ENCODE measurements around the gene ZCWPW2. TPM values are rescaled to one million over a fixed set of nuclear protein-coding genes. Genes with fewer than 3 reads are reported as not detected.

ZCWPW2 gene, protein sequence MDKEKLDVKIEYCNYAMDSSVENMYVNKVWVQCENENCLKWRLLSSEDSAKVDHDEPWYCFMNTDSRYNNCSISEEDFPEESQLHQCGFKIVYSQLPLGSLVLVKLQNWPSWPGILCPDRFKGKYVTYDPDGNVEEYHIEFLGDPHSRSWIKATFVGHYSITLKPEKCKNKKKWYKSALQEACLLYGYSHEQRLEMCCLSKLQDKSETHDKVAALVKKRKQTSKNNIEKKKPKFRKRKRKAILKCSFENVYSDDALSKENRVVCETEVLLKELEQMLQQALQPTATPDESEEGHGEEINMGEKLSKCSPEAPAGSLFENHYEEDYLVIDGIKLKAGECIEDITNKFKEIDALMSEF
- total RNA-seq, result 1 to 10 TPM in 1 of 2 donors, under 1 TPM in 1; 0.32 to 1.0 TPM

DNA sequence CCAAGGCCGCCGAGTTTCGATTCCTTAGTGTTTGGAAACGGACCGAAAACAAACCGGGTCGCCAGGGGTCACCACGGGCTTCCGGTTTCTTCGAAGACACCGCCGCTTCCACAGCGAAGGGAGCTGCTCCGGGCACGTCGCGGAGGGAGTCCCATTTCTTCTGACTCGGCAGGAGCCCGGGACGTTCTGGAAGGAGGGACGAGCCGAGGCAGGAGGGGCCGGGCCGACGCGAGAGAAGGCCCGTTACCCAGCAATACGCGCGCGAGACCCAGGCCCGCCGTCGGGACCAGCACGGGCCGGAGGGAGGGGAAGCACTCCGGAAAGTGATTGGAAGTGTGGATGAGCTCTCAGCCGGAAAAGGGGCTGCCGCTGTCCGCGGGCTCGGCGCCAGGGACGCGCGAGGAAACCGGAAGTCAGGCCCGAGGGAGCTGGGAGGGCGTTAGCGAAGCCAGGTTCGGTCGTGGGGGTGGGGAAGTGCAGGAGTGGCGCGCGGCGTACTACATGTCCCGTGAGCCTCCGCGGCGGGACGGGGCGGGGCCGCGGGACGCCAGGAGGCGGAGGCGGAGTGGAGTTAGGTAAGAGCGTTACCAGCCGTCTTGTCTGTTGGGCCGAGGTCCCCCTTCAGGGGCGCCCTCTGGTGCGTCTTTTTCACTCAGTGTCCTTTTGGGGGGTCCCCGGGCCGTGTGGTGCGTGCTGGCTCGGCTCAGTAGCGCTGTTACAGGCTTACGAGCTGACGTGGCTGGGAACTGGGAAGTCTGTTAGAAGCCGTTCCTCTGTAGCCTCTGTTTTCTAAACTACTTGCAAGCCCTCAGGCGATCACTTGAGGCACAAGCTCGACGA lies at the start of gene ZCWPW2, which contains the start of gene AZI2:
Gene ZCWPW2 (plus strand): TSS at position 93 of the 840 bp plus-strand sequence. CDS start 64,348 bp downstream, outside the sequence.
Gene AZI2 (minus strand): TSS at position 196 of the 840 bp plus-strand sequence. CDS start 8,207 bp downstream, outside the sequence.
- TF ChIP-seq, protein P1, sequence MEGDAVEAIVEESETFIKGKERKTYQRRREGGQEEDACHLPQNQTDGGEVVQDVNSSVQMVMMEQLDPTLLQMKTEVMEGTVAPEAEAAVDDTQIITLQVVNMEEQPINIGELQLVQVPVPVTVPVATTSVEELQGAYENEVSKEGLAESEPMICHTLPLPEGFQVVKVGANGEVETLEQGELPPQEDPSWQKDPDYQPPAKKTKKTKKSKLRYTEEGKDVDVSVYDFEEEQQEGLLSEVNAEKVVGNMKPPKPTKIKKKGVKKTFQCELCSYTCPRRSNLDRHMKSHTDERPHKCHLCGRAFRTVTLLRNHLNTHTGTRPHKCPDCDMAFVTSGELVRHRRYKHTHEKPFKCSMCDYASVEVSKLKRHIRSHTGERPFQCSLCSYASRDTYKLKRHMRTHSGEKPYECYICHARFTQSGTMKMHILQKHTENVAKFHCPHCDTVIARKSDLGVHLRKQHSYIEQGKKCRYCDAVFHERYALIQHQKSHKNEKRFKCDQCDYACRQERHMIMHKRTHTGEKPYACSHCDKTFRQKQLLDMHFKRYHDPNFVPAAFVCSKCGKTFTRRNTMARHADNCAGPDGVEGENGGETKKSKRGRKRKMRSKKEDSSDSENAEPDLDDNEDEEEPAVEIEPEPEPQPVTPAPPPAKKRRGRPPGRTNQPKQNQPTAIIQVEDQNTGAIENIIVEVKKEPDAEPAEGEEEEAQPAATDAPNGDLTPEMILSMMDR (IDR thresholded peaks at IDR 0.05), result no peak

DNA sequence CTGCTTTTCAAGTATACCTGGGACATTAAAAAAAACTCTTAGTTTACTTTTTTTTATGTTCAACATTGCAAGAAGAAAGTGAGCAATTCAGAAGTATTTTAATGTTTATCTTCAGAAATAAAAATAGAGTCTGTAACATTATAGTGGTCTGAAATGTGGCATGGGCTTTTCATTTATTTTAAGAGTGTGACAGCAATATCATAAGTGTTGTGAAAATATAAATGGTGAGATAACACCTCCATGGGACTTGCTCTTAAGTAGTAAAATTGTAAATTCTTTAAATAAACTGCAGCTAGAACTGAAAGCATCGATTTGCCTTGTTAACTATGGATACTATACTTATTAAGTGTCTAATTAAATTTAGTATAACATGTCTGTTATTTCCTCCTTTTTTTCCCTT lies 48.8 kb upstream of the ZCWPW2 start:
- no peak overlapping the region for H3K4me3 ChIP-seq
- no peaks in the 10 kb centered on the region for H3K9me3 ChIP-seq
- no peaks in the 10 kb centered on the region for H3K4me1 ChIP-seq
- intact Hi-C loops (cut with DNase I), result no loop called here
- TF ChIP-seq, protein P1 (IDR thresholded peaks at IDR 0.05), result no peak
- no peak overlapping the region for H3K27ac ChIP-seq
- DNase-seq, result no peak
- H3K36me3 ChIP-seq, result no peaks in the 10 kb centered on the region
- no peaks in the 10 kb centered on the region for H3K27me3 ChIP-seq
- no peak overlapping the region for H3K9ac ChIP-seq (ENCODE audit: low read depth in 2 of 2, low read length in 2 of 2)

More for the DNA sequence above, at the start of gene ZCWPW2, which contains the start of gene AZI2:
- peak; percentile 97 for DNase-seq
- H3K36me3 ChIP-seq, result no peaks in the 10 kb centered on the region
- H3K4me1 ChIP-seq, result peaks cover 3% of the 10 kb centered on the region
- H3K9me3 ChIP-seq, result no peaks in the 10 kb centered on the region
- H3K9ac ChIP-seq (ENCODE audit: low read depth in 2 of 2, low read length in 2 of 2), result peak within 1 kb of the TSS; percentile 92 to 95
- no peaks in the 10 kb centered on the region for H3K27me3 ChIP-seq
- peak within 1 kb of the TSS; percentile 85 for H3K4me3 ChIP-seq
- H3K27ac ChIP-seq, result peak within 1 kb of the TSS; percentile 99
- intact Hi-C loops (cut with DNase I), result no loop called here

DNA sequence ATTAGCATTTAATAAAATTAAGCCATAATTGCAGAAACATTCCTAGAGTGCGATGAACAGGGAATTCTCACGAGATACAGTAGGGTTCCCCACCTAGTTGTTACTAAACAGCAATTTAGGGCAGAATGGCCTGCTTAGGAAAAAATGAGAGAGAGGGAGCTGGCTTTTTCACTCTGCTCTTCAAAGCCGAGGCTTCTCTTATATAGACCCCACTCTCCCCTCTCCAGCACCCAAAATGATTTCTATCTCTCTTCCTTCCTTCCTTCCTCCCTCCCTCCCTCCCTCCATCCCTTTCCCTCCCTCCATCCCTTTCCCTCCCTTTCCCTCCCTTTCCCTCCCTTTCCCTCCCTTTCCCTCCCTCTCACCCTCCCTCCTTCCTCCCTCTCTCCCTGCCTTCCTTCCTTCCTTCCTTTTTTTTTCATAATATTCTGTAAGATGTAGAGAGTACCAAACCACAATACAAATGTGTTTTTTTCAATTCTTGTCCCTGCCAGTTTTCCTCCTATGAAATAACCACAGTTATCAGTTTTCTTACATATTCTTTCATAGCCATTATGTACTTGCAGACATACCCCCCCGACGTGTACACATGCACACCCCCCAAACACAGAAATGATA lies 48.1 kb upstream of the ZCWPW2 start:
- no peaks in the 10 kb centered on the region for H3K9me3 ChIP-seq
- no peaks in the 10 kb centered on the region for H3K27me3 ChIP-seq
- TF ChIP-seq, protein P1 (IDR thresholded peaks at IDR 0.05), result no peak
- H3K4me3 ChIP-seq, result no peak overlapping the region
- intact Hi-C loops (cut with DNase I), result no loop called here
- no peak overlapping the region for H3K27ac ChIP-seq
- no peaks in the 10 kb centered on the region for H3K36me3 ChIP-seq
- no peak overlapping the region for H3K9ac ChIP-seq (ENCODE audit: low read depth in 2 of 2, low read length in 2 of 2)
- no peak for DNase-seq
- no peaks in the 10 kb centered on the region for H3K4me1 ChIP-seq

DNA sequence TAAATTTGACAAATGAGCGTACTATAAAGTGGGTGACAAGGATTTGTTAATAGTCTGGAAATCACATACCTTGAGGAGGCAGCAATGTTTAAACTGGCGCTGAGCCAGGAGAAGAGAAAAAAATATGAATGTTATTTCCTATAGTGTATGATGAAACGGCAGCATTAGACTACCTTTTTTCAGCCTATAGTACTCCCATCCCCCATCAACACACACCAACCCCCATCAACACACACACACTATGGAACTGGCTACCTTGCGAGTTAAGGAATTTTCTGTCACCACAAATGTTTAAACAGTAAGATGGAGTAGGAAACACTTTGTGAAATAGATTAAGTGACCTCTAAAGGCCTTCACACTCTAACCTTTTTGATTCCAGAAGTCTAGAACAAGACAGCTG lies 46.8 kb upstream of the ZCWPW2 start:
- H3K36me3 ChIP-seq, result no peaks in the 10 kb centered on the region
- no peak overlapping the region for H3K9ac ChIP-seq (ENCODE audit: low read depth in 2 of 2, low read length in 2 of 2)
- TF ChIP-seq, protein P1 (IDR thresholded peaks at IDR 0.05), result no peak
- H3K4me1 ChIP-seq, result no peaks in the 10 kb centered on the region
- intact Hi-C loops (cut with DNase I), result no loop called here
- no peak overlapping the region for H3K27ac ChIP-seq
- H3K4me3 ChIP-seq, result no peak overlapping the region
- H3K27me3 ChIP-seq, result no peaks in the 10 kb centered on the region
- no peak for DNase-seq
- H3K9me3 ChIP-seq, result no peaks in the 10 kb centered on the region

DNA sequence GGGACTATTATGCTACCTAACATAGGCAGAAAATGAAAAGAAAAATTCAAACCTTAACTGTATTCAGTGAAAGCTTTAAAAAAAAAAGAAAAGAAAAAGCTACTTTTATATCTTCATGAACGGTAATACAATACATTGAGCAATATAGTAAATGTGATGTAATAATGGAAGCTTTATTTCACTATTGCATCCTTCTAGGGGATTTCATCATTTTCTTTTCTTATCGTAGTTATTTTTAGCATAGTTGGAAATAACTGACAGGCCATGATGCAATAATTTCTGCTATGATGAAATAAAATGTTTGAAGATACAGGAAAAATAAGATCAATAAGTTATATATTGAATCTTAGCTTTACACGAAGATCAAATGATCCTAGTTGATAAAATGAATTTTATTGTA lies 40.3 kb upstream of the ZCWPW2 start:
- DNase-seq, result no peak
- H3K4me3 ChIP-seq, result no peak overlapping the region
- intact Hi-C loops (cut with DNase I), result no loop called here
- H3K9ac ChIP-seq (ENCODE audit: low read depth in 2 of 2, low read length in 2 of 2), result no peak overlapping the region
- no peaks in the 10 kb centered on the region for H3K9me3 ChIP-seq
- H3K36me3 ChIP-seq, result no peaks in the 10 kb centered on the region
- TF ChIP-seq, protein P1 (IDR thresholded peaks at IDR 0.05), result no peak
- H3K27me3 ChIP-seq, result no peaks in the 10 kb centered on the region
- H3K4me1 ChIP-seq, result no peaks in the 10 kb centered on the region
- no peak overlapping the region for H3K27ac ChIP-seq

All from colonic mucosa (tissue), 4 donors.